GM12874 (cell line): ENCODE results near the gene ACTR3.

Experiments used
- CTCF ChIP-seq: IDR thresholded peaks from 2 replicates; pipeline ENCODE4 v1.5.1; 2011; ENCODE audit warnings: low read depth, mild to moderate bottlenecking, control low read depth, low read length, moderate library complexity; ENCODE audit not compliant: insufficient read depth

ACTR3 gene

DNA sequence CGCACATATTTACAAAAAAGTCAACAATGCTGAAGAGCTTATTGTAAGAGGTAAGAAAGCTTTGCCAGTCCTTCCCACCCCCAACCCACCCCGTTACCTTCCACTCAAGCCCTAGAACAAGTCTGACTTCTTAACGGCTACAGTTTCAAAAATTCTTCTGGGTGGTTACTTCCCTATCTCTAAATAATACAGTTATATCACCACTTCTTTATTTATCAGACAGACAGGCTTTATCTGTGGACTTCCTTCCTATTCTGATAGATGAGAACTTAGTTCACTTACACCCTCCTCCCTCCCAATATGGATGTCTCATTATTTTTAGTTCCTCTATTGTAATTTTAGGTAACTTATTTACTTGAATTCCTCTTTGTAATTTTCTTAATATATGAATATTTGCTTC is 26.7 kb upstream of the ACTR3 start:
- TF ChIP-seq CTCF = no peak

DNA sequence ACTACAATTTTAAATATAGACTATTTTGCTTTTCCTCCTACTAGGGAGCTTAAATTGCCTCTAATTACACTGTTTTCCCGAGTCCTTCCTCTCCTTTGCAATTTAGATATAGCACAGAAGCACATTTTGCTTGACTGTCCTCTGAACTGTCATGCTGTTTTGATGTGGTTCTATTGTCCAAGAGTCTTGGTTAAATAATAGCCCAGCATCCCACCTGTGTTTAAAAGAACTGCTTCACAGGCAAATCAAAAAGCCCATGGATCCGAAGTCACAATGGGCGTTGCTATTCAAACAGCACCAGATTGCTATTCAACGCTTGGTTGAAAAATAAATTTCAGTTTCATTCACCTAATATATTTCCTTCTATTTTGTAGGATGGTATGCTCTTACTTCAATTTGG is 22.3 kb upstream of the ACTR3 start:
- TF ChIP-seq CTCF = no peak

DNA sequence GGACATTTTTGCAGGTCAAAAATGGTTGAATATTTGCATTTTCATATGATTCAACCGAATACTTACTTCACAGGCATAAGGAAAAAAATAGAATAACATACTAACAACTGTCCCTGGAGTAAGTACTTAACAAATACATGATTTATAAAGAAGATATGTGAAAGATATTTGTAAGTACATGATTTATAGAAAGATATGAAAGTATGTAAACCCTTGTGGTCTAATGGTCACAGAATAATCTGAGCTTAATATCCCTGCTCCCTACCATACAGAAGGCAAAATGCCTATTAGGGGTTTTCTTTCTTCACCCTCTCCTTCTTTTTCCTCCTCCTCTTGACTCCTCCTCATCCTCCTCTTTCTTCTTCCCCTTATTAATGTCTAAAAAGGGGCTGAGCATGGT is 20.6 kb upstream of the ACTR3 start:
- no peak for TF ChIP-seq CTCF

- TF ChIP-seq CTCF = no peak
These were observed 17.7 kb upstream of the ACTR3 start for GRCh38 chr2:113872201-113872600.

DNA sequence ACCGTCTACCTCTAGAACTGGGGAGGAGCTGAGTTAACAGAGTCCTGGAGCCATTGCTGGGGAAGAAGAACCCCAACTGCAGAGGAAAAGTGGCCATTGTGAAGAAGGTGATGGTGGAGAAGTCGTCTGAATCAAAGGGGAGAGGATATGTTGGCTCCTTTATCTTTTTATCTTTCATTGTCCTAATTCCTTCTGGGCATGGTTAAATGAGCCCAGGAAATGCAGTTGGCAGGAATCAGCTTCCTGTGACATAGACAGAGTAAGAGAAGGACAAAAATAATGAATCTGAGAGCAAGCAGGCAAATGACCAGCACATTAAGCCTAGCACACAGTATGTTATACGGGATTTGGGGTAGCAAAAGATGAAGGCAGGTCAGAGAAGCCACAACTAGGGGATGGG is 16.0 kb upstream of the ACTR3 start:
- TF ChIP-seq CTCF = no peak

DNA sequence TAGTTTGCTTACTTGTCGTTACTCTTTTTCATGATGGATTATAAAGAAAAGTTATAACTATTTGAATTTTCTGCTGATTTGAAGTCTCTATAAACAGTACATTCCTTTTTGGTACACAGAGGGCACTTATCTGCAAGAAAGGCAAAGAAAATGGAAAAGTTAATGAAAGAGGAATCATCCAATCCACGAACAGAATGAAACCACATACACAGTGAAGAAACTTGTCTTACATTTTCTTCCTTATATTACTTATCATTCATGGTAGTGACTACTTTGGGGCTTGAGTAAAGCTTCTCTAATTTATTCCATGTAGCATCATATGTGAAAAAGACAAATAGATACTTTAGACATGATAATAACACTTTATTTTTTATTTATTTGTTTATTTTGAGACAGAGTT is 14.8 kb upstream of the ACTR3 start:
- TF ChIP-seq CTCF = no peak

DNA sequence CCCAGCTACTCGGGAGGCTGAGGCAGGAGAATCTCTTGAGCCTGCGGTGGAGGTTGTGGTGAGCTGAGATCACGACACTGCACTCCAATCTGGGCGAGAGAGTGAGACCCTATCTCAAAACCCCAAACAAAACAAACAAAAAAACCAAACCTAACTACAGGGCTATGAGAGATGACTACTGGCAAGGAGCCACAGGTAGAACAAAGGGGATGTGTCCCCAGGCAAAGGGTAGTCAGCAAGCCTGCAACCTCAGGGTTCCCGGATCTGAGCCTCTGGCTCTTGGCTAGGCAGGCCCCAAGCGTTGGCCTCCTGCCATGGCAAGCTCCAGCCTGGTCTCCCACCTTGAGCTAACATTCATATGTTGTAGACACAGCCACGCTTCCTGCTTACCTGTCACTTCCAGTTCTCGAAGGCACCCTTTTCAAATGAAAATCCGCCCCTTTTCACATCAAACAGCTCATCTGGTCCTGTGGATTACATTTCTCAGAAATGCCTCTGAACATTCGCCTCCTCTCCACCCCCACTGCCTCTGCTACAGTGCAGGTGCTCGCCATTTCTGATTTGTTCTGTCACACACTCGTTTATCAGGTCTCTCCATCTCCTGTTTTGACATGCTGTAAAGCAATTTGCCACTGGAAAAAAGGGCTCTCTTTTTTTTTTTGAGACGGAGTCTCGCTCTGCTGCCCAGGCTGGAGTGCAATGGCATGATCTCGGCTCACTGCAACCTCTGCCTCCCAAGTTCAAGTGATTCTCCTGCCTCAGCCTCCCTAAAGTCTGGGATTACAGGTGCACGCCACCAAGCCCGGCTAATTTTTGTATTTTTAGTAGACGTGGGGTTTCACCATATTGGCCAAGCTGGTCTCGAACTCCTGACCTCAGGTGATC is 13.1 kb upstream of the ACTR3 start:
- TF ChIP-seq CTCF = no peak
